Upper lobe of left lung (tissue), 6 donors: ENCODE results near the gene DQX1. TPM values are rescaled to one million over a fixed set of nuclear protein-coding genes. Genes with fewer than 3 reads are reported as not detected.

Experiments
- ATAC-seq, 2 donors: fragments of 200-7000 bp; cut with Tn5 transposase; one replicate each; pipeline ENCODE4 v1.9.1; 2022; ENCODE audit warnings: mild to moderate bottlenecking in 2 of 2, moderate library complexity in 2 of 2; ENCODE audit not compliant: low FRiP score in 2 of 2
- DNase-seq, 2 donors: peaks; one replicate each; pipeline ENCODE4 v3.0.0-alpha.2; 2019 to 2020
- H3K27ac ChIP-seq, 4 donors: fragments of 200-600 bp; sonication (generic); one replicate each; pipeline ENCODE4 v1.5.1; 2016 to 2019
- H3K27me3 ChIP-seq, 4 donors: fragments of 200-600 bp; sonication (generic); one replicate each; pipeline ENCODE4 v1.5.1; 2017 to 2019
- H3K36me3 ChIP-seq, 4 donors: fragments of 200-600 bp; sonication (generic); one replicate each; pipeline ENCODE4 v1.5.1; 2016 to 2019
- H3K4me1 ChIP-seq, 4 donors: fragments of 200-600 bp; sonication (generic); one replicate each; pipeline ENCODE4 v1.5.1; 2018 to 2019
- H3K4me3 ChIP-seq, 4 donors: fragments of 200-600 bp; sonication (generic); one replicate each; pipeline ENCODE4 v1.5.1; 2017 to 2019; ENCODE audit warnings: mild to moderate bottlenecking in 2 of 4, moderate library complexity in 1 of 4
- H3K9me3 ChIP-seq, 4 donors: fragments of 200-600 bp; sonication (generic); one replicate each; pipeline ENCODE4 v1.5.1; 2018 to 2019
- CTCF ChIP-seq, 6 experiments: fragments of 450-650 bp in 4 of 6; fragments of 200-600 bp in 2 of 6; sonication (generic) in 2 of 6; IDR thresholded peaks; one replicate each; pipeline ENCODE4 v1.5.1; 2016 to 2019; ENCODE audit warnings: antibody characterized with exemption in 6 of 6
- EP300 ChIP-seq, 4 donors: sonication (generic); formaldehyde crosslinking; IDR thresholded peaks; one replicate each; pipeline ENCODE4 v1.5.1; 2017; ENCODE audit warnings: antibody characterized with exemption in 4 of 4, control low read depth in 2 of 4
- POLR2A ChIP-seq, 4 donors: fragments of 450-650 bp; IDR thresholded peaks; one replicate each; pipeline ENCODE4 v1.5.1; 2016 to 2017; ENCODE audit warnings: antibody characterized with exemption in 4 of 4, mild to moderate bottlenecking in 2 of 4
- POLR2AphosphoS5 ChIP-seq, 2 donors: sonication (generic); formaldehyde crosslinking; IDR thresholded peaks; one replicate each; pipeline ENCODE4 v1.5.1; 2017; ENCODE audit warnings: antibody characterized with exemption in 2 of 2
- WGBS, 2 donors: methylation state at CpG; one replicate each; pipeline ENCODE4 v1.1.5; 2017 to 2018; 5-methylcytosine and 5-hydroxymethylcytosine counted together
- total RNA-seq, 6 donors: library from RNA; depleted of rRNA in 4 of 6; stranded (reverse); fragments of >200 nt in 4 of 6; gene quantifications; one replicate each; pipeline versions ENCODE4 v1.1.0 to v1.2.1, GENCODE V29; 2016 to 2021
- donor health status: DM: no; HTN: no; CAD: no; lungs with moderate emphysema.
- donor health status: DM: no; HTN: yes; CAD: no; lungs with severe emphysema.

The DQX1 gene
- total RNA-seq, 6 donors from 2014 or later: 0.26 to 0.37 (median 0.33) TPM; not detected in 3

GRCh38 chr2:74538881-74539339 lies 12.9 kb upstream of the DQX1 start:
- WGBS, 2 donors: 59 to 66% methylated on average over 7 of the region's 7 CpGs
- TF ChIP-seq POLR2A (IDR thresholded peaks at IDR 0.05) (no peak), CTCF (IDR thresholded peaks at IDR 0.05) (no peak), POLR2AphosphoS5 (IDR thresholded peaks at IDR 0.05) (no peak), EP300 (IDR thresholded peaks at IDR 0.05) (no peak)
- H3K36me3 ChIP-seq: no peaks in the 10 kb centered on the region
- no peaks in the 10 kb centered on the region for H3K4me1 ChIP-seq
- ATAC-seq (no peak), DNase-seq (no peak)
- no peak overlapping the region for H3K4me3 ChIP-seq
- no peaks in the 10 kb centered on the region for H3K9me3 ChIP-seq
- no peaks in the 10 kb centered on the region for H3K27me3 ChIP-seq
- H3K27ac ChIP-seq: peak overlapping the region in 1 of 4 donors; percentile 65

- H3K27ac ChIP-seq: no peak overlapping the region
- H3K9me3 ChIP-seq: no peaks in the 10 kb centered on the region
- peaks cover 0 to 2% (median 0%) of the 10 kb centered on the region in 4 donors for H3K4me1 ChIP-seq
- ATAC-seq (no peak), DNase-seq (no peak)
- 65 to 78% methylated on average over 4 of the region's 4 CpGs for WGBS, 2 donors
- H3K27me3 ChIP-seq: no peaks in the 10 kb centered on the region
- TF ChIP-seq POLR2A (IDR thresholded peaks at IDR 0.05) (no peak), EP300 (IDR thresholded peaks at IDR 0.05) (no peak), POLR2AphosphoS5 (IDR thresholded peaks at IDR 0.05) (no peak), CTCF (IDR thresholded peaks at IDR 0.05) (no peak)
- H3K36me3 ChIP-seq: peaks cover 0 to 17% (median 6%) of the 10 kb centered on the region in 4 donors
- no peak overlapping the region for H3K4me3 ChIP-seq
Measured at GRCh38 chr2:74537140-74537539, 11.1 kb upstream of the DQX1 start.

GRCh38 chr2:74536166-74536950 lies 10.3 kb upstream of the DQX1 start:
- no peaks in the 10 kb centered on the region for H3K9me3 ChIP-seq
- no peak overlapping the region for H3K27ac ChIP-seq
- H3K36me3 ChIP-seq: peaks cover 0 to 19% (median 6%) of the 10 kb centered on the region in 4 donors
- H3K4me1 ChIP-seq: peaks cover 2 to 10% (median 4%) of the 10 kb centered on the region in 4 donors
- H3K27me3 ChIP-seq: no peaks in the 10 kb centered on the region
- DNase-seq (peak in 1 of 2 donors; percentile 58), ATAC-seq (no peak)
- TF ChIP-seq EP300 (IDR thresholded peaks at IDR 0.05): no peak
- TF ChIP-seq POLR2AphosphoS5 (IDR thresholded peaks at IDR 0.05): no peak
- TF ChIP-seq POLR2A (IDR thresholded peaks at IDR 0.05): no peak
- WGBS, 2 donors: 89 to 94% methylated on average over 20 to 21 of the region's 23 CpGs
- H3K4me3 ChIP-seq: no peak overlapping the region

GRCh38 chr2:74535440-74535965 lies 9.5 kb upstream of the DQX1 start:
- Histone ChIP-seq H3K9me3 (no peaks in the 10 kb centered on the region), H3K36me3 (peaks cover 0 to 19% (median 6%) of the 10 kb centered on the region in 4 donors), H3K4me3 (no peak overlapping the region), H3K4me1 (peaks cover 11 to 18% (median 12%) of the 10 kb centered on the region in 4 donors), H3K27ac (no peak overlapping the region), H3K27me3 (no peaks in the 10 kb centered on the region)
- DNase-seq: no peak
- no peak for TF ChIP-seq POLR2AphosphoS5 (IDR thresholded peaks at IDR 0.05)
- TF ChIP-seq POLR2A (IDR thresholded peaks at IDR 0.05): no peak
- no peak for TF ChIP-seq EP300 (IDR thresholded peaks at IDR 0.05)
- TF ChIP-seq CTCF (IDR thresholded peaks at IDR 0.05): no peak
- 90 to 94% methylated on average over 9 to 10 of the region's 10 CpGs for WGBS, 2 donors
- no peak for ATAC-seq

- Histone ChIP-seq H3K36me3 (peaks cover 0 to 19% (median 6%) of the 10 kb centered on the region in 4 donors), H3K27me3 (no peaks in the 10 kb centered on the region), H3K9me3 (no peaks in the 10 kb centered on the region), H3K27ac (no peak overlapping the region), H3K4me1 (peaks cover 11 to 19% (median 13%) of the 10 kb centered on the region in 4 donors), H3K4me3 (no peak overlapping the region)
- ATAC-seq (no peak), DNase-seq (no peak)
- no peak for TF ChIP-seq CTCF (IDR thresholded peaks at IDR 0.05)
- no peak for TF ChIP-seq POLR2AphosphoS5 (IDR thresholded peaks at IDR 0.05)
- TF ChIP-seq EP300 (IDR thresholded peaks at IDR 0.05): no peak
- TF ChIP-seq POLR2A (IDR thresholded peaks at IDR 0.05): no peak
- 79% methylated on average over 12 of the region's 12 CpGs; no CpG with 5 or more reads in 1 of the 2 donors for WGBS, 2 donors
Measured at GRCh38 chr2:74534411-74534810, 8.4 kb upstream of the DQX1 start.
